HG03521 (cell line): Measurements from ENCODE around the gene PKNOX2.

Source experiments
- ATAC-seq: cut with Tn5 transposase; IDR thresholded peaks from one replicate; pipeline ENCODE4 v1.9.1; 2021; ENCODE audit warnings: mild to moderate bottlenecking, moderate library complexity; ENCODE audit not compliant: unreplicated experiment

Gene PKNOX2

DNA sequence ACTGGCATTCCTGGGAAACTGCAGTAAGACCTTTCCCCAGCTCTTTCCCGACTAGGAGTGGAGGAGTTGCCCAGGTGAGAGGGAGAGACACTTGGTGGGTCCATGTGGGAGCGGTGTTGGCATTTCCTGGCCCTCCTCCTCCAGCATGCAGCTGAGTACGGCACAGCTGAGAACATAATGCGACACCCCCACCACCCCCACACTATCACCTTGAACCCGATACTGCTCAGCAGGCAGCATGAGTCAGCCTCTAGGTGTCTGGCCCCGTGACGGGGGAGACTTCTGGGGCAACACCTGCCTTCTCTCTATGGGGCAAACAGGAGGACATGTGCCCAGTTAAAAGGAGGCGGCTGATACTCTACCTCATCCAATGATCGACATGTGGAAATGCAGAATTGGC, 64.4 kb downstream of the PKNOX2 start:
- no peak for ATAC-seq

DNA sequence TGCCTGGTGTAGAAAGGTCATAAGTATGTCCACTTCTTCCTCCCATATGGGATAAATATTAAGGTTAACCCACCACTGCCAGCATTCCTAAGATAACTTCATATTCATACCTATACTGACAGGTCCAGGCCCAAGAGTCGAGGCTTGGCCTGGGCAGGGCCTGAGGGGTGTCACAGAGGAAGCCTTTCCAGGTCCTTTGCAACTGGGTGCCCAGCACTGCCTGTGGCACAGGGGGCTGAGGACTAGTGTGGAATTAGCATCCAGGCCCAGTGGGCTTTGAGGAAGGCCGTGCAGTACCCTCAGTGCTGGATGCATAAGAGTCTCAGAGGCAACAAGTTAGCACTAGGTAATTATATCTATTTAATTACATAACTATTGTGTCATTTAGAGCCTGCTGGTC, 65.4 kb downstream of the PKNOX2 start:
- ATAC-seq: no peak

DNA sequence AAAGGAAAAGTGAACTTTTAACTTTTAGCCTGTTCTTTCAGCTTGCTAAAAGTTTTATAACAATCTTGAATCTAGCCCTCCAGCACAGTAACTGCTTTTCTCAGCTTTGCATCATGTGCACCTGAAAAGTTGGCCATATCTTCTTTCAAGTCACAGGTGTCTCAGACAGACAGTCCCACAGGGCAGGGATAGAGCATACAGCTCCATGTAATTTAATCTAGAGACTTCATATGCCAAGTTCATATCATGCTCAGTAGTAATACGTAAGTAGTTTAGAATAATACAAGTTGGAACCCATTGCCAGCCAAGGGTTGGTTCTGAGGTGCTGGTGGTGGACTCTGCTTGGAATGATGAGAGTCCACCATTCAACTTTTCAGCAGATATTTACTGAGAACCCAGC, 68.6 kb downstream of the PKNOX2 start:
- no peak for ATAC-seq

DNA sequence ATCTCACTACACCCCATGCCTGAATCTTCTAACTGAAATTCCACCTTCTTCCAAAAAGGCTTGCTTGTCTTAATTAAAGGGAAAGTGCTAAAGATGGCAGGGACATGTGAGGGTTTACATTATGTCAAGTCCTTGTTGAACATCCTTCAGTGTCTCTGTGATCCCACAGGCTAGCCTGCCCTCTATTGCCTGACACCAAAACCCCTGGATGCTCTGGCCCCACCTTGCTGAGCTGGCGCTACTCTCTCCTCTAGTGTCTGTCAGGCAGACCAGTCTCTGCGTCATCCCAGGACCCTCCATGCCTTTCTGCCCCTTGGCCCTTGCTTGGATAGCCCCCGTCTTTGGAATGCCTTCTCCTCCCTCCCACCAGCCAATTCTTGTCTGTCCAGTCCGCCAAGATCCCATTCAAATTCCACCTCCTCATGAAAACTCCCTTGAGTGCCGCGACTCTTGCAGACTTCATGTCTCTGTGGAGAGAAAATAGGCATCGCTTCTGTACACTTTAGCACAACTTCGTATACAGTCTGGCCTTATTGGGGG, 69.3 kb downstream of the PKNOX2 start:
- no peak for ATAC-seq

DNA sequence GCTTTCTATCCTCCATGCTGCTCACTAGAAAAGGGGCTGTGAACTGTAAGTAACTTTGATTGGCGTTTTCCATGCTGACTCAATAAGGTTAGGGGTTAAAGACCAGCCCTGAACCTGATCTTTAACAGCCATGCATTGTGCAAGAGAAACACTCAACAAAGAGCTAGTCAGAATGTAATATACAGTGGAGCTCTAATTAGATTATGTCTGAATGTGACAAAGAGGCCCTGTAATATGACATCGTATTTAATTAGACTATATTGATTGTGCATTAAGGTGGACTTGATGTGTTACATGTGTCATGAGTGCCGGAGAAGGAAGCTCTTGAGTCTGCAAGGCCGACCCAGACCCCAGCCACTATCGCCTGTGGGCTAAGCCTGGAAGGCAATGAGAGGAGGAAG, 70.5 kb downstream of the PKNOX2 start:
- ATAC-seq: no peak

DNA sequence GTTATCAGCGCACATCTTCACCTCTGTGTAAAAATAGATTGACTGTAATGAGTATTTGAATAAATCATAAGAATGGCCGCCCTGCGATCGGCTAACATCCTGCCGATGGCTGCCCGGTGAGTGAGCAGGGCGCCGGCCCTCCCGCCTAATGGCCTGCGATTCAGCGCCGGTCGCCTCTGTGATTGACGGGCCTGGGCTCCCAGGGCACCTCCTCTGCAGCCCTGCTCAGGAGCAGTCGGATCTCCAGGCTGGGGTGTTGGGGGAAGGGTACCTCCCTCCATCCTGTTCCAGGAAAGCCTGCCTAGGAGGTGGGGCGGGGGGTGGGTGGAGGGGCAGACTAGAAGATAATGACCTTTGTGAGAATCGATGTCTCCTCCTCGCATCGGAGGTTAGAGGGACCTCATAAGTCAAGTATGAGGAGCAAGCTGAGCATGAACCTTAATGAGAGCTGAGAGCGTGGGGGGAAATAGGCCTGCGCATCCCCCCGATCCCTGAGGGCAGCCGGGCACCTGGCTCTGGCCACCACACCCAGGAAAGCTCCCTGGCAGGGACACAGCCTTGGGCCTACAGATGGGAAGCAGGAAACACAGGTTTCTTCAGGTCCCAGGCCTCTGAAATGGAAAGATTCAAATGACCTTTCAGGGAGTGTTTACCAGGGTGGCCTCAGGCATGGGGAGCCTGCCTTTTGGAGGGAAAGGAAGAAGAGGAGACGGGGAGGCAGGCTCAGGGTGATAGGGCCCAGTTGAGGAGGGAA, 71.7 kb downstream of the PKNOX2 start:
- no peak for ATAC-seq

DNA sequence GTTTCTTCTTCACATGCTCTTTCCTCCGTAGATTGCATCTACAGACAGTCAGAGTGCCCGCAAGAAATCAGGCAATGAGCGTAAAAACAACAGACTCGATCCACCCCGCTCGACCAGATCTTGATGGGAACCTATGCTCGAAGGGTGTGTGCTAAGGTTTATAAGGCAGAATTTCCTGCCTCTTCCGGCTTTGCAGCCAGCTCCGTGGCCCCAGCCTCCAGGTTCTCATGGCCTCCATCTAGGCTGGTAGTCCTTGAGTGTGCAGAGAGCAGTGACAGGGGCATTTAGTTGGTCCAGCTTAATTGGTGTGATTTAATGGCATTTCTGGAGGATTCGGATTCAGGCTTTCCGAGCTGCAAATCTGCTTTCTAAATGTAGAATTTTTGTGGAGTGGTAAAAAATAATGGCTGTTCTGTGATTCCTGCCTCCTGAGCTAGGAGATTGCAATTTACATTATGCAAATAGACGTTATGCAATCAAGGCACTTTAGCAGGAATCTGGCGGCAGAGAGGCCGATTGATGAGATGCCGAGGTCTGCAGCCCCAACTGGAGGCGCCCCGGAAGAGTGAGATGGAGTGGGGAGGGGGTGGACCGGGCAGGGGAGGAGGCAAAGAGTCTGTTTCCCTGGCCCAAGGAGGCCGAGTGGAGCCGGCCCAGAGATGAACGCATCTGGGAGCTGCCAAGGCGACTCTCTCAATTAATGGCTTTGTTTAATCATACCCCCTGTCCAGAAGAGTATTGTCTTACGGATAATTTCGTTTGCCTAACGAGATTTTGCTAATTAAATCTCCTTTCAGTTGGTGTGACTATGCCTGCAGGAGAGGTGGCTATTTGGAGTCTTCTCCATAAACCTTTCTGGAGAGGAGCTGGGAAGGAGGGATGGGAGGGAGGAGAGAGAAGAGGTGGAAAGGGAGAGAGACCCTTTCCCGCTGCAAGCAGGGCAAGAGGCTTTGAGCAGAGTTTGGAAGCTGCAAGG, 75.3 kb downstream of the PKNOX2 start:
- ATAC-seq: no peak

DNA sequence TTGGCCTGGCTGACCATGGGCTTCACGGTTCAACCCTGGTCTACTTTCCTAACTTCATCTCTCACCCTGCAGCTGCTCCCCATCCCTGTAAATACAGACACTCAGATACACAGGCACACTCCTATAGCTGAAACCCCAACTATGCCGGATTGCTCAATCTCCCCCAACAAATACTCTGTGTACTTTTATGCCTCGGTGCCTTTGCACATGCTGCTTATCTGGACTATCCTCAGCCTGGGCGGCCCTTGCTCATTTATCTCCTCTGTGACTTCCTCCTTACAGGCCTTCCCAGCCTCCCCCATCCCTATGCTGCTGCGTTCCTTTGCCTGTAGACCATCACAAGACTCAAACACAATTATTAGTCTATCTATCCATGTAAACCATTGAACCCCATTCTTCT, 76.6 kb downstream of the PKNOX2 start:
- no peak for ATAC-seq

DNA sequence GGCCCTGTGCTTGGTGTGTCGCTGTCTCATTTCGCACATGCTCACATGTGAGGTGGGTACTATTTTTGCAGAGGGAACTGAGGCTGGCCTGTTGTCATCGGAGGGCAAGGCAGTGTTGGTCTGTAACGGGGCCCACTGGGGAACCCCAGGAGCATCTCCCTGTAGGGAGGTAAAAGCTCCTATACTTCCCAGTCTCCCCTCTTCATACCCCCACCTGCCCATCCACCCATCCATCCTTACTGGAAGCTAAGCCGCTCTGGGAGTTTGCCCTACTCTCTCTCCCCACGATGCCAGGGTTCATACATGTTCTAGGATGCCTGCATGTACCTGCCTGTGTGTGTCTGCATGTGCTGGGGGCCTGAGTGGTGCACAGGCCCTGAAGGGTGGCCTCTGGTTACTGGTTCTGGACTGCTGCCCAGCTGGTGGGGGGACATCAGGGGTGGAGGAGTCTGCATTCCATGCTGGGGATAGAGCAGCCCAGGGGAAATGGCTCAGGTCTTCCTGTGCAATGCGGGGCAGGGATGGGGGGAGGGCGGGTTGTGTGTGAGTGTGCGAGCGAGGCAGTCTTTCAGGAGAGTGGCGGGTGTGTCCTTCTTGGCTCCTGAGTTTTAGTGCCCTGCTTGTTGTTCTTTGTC, 77.7 kb downstream of the PKNOX2 start:
- ATAC-seq: no peak

DNA sequence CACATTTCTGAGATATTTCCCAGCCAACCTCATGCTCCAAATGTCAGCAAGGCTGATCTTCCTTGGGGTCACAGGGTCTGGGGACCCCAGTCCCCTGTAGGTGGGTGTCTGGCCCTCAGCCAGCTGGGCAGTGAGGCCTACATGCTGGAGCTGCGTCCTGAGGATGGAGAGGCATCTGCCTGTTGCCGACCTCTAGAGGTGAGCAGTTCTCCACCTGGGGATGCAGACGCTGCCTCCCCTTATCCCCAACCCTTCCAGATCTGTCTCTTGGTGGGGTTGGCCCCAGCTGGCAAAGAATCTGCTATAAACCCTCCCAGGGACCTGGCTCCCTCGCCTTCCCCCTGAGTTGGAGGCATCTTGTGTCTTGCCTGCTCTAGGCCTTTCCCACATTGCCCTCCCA, 79.6 kb downstream of the PKNOX2 start:
- no peak for ATAC-seq

DNA sequence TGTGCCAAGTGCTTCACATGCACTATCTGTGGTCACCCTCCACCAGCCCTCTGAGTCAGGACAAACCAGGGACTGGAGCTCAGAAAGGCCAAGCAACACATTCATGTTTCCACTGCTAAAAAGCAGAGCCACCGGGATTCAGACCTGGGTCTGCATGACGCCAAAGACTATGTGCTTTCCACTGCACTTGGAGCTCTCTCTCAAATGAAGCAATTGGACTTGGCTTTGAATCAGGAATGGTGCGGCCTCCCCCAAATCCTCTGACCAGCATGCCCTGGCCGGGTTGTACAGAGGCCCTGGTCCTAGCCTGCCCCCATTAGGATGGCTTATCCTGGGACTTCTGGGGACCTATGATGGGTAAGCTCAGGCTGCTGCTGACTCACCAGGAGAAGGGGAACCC, 80.7 kb downstream of the PKNOX2 start:
- ATAC-seq: no peak

DNA sequence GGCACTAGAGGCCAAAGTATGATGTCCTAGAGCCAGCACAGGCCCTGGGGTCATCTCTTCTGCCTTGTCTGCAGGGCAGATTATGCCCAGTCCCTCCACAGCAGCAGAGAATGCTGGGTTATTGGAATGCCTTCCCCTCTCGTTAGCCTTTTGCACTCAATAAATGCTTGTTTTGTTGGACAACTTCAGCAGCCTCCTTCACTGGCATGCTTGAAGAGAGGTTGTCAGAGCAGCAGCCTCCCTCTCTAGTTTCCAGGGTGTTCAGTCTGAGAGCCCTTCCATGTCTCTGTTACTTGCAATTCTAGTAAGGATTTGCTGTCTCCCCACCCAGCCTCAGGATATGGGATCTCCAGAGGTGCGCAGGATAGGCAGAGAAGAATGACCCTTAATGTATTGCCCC, 82.9 kb downstream of the PKNOX2 start:
- ATAC-seq: no peak

DNA sequence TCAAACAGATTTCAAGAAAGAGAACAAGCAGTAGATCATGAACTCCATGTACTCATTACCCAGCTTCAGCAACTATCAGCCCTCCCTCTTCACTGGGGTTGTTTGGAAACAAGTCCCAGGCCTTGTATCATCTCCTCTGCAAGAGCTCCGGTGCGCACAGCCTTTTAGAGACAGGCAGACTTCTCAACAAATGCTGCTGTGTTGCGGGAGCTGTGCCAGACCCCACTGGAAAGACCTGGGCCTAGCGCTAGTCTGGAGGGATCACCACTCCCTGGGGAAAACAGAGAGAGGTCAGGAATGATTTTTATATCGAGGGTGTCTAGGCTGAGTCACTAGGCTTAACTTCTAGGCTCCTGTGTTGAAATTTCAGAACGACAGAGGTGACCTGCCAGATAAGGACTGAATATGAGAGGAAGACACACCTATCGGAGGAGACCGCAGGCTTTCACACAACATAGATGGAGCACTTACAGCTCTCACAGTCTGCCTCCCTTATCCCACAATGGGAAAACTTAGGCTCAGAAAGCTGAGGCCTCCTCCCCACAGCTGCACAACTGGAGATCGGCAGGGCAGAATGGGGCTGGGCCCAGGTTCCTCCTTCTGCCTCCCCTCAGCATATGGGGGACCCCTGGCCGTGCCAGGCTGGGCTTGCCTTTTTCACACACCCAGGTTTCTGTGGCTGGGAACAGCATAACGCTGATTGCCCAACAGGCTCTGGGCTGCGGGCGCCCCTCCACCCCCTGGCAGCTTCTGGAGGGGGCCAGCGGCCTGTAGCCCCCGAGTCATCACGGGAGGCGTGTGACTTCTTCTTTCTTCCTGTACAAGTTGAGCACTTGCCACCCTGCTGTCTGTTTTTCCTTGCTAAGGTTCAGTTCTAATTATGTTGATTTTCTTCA, 86.0 kb downstream of the PKNOX2 start:
- no peak for ATAC-seq

DNA sequence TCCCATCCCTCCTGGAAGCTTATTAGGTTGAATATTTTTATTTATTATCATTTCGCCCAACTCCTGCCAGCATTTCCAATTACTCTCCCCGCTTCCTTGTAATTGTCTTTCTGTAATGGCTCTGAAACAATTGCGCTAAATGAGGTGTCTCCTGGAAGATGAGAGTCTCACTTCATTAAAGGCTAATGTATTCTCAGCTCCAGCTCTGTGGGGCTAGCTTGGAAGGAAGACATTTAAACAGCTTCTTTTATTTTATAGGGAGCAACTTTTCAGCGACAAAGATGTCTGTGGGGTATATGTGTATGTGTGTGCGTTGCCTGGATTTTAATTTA, 86.6 kb downstream of the PKNOX2 start:
- no peak for ATAC-seq

DNA sequence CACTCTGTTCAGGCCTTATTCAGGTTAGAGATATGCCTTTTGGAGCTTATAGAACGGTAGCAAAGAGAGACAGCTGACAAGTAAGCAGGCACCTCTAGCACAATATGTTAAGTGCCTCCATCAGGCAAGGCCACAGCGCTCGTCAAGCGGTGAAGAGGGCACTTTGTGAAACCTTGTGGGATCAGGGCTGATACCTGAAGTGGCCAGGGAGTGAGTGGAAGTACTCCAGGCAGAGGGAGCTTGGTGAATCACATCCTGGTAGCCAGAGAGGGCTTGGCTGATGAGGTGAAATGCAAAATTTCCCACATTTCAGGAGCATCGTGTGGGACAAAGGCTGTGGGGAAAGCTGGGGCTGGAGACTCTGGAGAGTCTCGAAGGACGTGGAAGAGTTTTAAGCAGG, 87.4 kb downstream of the PKNOX2 start:
- ATAC-seq: no peak

DNA sequence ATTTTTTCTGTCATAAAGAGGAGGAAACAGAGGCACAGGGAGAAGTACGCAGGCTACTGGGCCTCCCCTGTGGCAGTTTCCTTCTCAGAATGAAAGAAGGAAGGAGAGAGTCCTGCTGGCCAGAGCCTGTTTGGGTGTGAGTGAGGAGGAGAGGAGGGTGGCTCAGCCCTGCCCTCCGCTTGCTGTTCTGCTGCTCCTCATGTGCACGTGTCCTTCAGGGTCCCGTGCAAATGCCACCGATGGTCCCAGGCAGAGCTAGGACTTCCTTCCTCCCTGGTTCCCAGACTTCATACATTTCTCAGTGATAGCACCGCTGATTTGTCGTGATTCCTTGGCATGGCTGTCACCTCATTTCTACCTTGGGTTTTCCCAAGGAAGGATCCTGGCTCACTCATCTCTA, 88.7 kb downstream of the PKNOX2 start:
- ATAC-seq: no peak

DNA sequence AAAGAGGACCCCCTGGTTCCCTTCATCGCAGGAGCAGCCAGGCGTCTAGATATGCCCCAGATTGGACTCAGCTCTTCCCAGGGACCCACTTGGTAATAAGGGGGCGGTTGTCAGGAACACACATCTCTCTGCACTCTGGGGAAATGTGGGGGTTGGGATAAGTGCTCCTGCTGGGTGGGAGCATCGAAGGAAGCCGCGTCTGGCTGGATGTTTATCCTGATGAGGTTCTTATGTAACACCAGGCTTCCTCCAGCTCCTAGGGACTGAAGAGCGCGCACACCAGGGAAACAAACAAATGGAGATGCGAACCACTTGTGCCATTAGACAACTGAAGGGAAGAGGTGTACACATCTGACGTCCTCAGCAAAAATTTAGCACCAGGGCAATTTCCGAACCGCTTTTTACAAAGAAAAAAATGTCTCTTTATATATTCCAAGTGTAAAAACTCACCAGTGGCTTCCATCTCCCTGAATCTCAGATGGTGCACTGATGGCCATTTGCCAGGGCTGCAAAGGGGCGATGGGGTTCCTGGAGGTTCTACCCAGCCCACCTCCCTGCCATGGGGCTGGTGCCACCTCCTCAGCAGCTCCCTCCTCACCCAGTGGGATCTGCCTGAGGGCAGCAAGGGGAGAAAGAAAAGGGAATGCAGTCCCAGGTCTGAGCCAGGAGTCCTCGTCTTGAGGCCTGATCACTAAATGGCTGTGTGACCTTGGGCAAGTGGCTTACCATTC, 89.4 kb downstream of the PKNOX2 start:
- no peak for ATAC-seq

DNA sequence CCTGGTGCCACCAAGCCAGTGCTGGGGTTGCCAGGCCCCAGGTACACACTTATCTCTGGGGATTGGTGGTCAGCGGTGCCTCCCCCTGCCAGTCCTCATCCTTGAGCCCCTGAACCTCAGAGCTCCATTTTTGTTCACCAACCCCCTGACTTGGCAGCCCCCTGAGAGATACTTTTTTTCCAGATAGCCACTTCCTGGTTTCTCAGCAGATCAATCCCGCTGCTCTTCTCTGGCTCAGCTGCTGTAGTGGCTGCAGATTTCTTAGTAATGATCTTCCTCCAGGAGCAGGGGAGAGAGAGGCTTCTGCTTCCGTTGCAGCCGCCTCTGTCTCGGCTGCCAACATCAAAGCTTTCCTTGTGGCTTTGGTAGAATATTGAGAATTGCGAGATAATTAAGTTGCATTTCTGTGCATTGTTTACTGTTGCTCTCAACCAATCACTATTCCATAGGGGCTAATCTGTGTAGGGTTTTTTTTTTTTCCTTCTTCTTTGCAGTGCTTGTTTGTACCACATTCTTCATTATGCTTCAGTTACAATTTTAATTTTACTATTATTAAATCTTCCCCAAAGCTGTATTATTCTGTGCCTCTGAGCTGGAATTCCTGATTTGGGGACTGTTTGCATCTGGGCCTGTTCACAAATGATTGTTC, 92.1 kb downstream of the PKNOX2 start:
- ATAC-seq: no peak

DNA sequence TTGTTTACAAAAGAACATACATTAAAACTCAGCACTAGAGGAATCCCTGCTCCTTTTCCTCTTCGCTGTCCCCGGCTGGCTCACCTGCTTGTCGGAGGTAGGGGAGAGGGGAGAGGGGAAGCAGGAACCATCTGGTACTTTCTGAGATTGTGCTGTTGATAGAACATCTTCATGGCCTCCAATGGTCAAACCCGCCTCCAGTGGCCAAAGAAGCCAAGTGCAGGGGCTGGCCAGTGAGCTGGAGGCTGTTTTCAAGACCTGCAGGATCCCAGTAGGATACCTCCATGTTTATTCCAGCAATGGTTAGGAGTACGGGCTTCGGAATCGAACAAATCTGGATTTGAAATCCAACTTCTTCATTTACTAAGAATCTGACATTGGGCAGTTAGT, 92.6 kb downstream of the PKNOX2 start:
- no peak for ATAC-seq
